ENCODE results near the gene VGF. TPM values are rescaled to one million over a fixed set of nuclear protein-coding genes. Genes with fewer than 3 reads are reported as not detected.
"Not testable (repeated sequence)": the region's sequence is repeated elsewhere in the genome, so short reads cannot be mapped to it uniquely, and the experiment has no call there.

The VGF gene
- polyA plus RNA-seq, 1 donor = 0.20 TPM

DNA sequence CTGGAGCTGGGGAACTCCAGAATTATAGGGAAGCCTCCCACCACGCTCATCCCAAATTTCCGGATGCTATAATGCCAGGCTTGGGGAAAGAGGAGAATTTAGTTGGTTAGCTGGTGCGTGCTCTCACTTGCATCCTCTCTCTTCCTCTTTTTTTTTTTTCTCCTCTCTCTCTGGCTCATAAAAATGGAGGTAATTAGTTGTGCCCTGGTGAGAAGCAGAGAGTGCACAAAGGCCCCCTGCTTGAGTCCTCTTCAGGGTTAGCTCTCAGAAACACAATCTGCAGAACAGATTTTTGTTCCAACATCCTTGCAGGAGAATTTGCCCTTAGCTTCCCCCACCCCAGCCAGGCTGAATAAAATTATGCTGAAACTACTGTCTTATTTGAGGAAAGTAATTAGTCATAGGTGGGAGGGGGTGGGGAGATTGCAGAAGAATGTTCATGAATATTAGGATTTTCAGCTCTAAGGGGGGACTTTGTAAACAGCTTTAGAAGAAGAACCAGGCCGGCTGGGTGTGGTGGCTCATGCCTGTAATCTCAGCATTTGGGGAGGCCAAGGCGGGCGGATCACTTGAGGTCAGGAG, 30.9 kb downstream of the VGF start:
- no peak for DNase-seq

DNA sequence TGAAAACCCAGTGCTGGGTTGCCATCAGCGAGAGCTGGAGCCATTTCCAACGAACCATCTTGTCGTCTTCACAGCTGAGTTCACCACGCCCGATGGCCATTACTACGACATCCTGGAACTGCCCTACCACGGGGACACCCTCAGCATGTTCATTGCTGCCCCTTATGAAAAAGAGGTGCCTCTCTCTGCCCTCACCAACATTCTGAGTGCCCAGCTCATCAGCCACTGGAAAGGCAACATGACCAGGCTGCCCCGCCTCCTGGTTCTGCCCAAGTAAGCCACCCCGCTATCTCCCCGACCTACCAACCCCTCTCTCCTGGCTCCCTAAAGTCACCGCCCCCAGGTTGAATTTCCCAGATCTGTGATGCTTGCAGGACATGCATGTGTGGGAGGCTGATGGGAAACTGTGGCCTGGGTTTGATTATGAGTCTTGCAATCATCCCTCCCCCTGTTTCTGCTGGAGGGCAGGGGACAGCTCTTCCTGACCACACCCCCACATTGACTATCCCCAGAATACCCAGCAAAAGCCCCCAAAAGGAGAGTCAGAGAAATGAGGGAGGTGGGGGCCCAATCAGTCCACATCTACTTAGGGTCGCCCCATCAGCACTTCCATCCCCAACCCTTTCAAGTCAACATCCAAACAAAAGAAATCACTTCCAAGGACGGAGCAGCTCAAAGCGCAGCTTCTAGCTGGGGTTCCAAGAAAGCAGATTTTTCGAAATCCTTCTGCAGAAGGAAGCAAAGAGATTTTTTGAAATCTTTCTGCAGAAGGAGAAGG, 31.6 kb downstream of the VGF start:
- DNase-seq = no peak

DNA sequence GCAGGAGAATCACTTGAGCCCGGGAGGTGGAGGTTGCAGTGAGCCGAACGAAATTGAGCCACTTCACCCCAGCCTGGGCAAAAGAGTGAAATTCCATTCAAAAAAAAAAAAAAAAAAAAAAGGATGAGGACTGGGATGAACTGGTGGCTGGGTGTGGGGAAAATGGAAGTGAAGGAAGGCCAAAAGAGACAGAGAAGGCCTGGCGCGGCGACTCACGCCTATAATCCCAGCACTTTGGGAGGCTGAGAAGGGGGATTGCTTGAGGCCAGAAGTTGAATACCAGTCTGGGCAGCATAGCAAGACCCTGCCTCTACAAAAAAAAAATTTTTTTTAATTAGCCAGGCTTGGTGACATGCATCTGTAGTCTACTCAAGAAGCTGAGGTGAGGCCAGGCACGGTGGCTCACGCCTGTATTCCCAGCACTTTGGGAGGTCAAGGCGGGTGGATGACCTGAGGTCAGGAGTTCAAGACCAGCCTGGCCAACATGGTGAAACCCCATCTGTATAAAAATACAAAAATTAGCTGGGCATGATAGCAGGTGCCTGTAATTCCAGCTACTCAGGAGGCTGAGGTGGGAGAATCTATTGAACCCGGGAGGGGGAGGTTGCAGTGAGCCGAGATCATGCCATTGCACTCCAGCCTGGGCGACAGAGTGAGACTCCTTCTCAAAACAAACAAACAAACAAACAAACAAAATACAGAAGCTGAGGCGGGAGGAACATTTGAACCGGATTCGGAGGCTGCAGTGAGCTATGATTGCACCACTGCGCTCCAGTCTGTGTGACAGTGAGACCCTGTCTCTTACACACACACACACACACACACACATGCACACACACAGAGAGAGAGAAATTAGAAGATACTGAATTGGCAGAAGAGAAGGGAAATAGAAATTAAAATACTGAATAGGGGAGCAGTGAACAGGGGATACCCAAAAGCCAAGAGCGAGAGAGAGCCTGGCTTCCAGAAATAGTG, 32.5 kb downstream of the VGF start:
- not testable (repeated sequence) for DNase-seq

DNA sequence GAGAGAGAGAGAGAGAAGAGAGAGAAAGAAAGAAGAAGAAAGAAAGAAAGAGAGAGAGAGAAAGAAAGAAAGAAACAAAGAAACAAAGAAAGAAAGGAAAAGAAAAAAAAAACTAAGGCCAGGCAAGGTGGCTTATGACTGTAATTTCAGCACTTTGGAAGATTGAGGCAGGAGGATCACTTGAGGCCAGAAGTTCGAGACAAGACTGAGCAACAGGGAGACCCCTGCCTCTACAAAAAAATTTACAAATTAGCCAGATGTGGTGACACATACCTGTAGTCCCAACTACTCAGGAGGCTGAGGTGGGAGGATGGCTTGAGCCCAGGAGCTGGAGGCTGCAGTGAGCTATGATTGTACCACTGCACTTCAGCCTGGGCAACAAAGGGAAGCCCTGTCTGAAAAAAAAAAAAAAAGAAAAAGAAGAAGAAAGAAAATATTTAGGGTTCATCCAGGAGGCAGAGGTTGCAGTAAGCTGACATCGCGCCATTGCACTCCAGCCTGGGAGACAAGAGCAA, 35.7 kb downstream of the VGF start:
- DNase-seq = no peak

DNA sequence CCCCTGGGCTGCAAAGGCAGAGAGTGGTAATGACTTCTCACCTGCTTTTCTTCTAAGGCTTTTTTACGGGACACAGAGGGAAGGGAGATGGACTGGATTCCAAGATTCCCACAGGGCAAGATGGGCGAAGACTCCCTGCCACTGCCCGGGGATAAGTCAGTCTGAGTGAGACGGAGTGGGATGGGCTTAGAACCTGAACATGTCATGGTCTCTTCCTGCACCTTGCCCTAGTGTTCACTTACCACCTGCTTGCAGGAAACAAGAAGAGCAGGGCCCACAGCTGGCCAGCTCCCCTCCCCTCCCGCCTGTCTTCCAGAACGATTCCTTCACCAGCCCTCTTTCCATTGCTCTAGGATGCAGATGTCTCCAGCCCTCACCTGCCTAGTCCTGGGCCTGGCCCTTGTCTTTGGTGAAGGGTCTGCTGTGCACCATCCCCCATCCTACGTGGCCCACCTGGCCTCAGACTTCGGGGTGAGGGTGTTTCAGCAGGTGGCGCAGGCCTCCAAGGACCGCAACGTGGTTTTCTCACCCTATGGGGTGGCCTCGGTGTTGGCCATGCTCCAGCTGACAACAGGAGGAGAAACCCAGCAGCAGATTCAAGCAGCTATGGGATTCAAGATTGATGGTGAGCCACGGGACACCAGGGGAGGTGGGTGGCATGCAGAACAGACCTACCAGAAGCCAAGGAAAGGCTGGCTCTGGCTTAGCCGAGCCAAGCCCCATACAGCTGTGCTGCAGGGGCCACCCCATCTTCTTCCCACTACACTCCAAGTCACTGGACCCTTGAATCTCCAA, 37.1 kb downstream of the VGF start:
- DNase-seq = no peak

DNA sequence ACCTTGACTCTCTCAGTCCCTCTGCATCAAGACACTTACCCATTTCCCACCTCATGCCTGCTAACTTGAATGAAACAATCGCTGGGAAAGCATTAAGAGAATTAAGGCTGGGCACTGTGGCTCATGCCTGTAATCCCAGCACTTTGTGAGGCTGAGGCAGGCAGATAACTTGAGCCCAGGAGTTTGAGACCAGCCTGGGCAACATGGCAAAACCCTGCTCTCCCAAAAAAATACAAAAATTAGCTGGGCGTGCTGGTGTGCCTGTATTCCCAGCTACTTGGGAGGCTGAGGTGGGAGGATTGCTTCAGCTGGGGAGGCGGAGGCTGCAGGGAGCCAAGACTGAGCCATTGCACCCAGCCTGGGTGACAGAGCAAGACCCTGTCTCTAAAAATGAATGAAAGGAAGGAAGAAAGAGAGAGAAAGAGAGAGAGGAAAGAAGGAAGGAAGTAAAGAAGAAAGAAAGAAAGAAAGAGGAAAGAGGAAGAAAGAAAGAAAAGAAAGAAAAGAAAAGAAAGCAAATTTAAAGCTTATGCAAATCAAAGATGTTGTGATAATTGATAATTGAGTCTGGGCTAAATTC, 37.8 kb downstream of the VGF start:
- no peak for DNase-seq

DNA sequence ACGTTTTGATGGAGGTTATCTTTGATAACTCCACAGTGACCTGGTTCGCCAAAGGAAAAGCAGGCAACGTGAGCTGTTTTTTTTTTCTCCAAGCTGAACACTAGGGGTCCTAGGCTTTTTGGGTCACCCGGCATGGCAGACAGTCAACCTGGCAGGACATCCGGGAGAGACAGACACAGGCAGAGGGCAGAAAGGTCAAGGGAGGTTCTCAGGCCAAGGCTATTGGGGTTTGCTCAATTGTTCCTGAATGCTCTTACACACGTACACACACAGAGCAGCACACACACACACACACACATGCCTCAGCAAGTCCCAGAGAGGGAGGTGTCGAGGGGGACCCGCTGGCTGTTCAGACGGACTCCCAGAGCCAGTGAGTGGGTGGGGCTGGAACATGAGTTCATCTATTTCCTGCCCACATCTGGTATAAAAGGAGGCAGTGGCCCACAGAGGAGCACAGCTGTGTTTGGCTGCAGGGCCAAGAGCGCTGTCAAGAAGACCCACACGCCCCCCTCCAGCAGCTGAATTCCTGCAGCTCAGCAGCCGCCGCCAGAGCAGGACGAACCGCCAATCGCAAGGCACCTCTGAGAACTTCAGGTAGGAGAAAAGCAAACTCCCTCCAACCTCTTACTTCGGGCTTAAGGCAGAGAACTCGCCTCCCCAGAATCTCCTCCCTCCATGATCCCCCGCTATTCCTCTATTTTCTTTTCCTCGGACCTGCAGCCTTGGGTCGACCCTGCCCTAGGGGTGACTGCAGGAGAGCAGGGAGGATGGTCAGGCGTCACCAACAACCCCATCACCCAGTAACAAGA, 38.5 kb downstream of the VGF start, which contains the start of gene SERPINE1:
Gene SERPINE1, plus strand, starts transcription at position 454 of the 809 bp plus-strand sequence. CDS start 1,290 bp downstream, outside the sequence.
- peak; percentile 91 for DNase-seq

DNA sequence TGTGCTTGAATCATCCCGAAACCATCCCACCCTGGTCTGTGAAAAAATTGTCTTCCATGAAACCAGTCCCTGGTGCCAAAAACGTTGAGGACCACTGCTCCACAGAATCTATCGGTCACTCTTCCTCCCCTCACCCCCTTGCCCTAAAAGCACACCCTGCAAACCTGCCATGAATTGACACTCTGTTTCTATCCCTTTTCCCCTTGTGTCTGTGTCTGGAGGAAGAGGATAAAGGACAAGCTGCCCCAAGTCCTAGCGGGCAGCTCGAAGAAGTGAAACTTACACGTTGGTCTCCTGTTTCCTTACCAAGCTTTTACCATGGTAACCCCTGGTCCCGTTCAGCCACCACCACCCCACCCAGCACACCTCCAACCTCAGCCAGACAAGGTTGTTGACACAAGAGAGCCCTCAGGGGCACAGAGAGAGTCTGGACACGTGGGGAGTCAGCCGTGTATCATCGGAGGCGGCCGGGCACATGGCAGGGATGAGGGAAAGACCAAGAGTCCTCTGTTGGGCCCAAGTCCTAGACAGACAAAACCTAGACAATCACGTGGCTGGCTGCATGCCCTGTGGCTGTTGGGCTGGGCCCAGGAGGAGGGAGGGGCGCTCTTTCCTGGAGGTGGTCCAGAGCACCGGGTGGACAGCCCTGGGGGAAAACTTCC, 39.2 kb downstream of the VGF start:
- no peak for DNase-seq

DNA sequence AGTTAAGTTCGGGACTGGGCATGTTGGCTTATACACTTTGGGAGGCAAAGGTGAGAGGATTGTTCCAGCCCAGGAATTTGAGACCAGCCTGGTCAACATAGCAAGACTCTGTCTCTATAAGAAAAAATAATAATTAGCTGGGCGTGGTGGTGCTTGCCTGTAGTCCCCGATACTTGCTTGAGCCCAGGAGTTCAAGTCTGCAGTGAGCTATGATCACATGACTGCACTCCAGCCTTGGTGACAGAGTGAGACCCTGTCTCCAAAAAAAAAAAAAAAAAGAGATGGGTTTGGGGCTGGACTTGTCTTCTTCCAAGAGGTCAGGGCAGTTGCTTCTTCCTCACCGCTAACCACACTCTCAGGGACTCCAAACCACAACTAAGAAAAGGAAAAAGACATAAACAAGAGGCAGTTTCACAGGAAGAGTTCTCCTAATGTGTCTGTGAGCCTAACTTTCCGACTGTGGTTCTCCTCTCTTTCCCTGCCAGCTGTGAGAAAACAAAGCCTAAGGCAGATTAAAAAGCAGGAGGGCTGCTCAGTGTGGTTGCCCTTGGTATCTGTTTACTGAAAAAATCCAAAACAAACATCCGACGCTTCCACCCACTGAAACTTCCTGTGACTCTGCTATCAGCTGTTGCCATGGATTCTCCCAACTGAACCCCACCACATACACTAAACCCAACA, 40.9 kb downstream of the VGF start:
- no peak for DNase-seq

DNA sequence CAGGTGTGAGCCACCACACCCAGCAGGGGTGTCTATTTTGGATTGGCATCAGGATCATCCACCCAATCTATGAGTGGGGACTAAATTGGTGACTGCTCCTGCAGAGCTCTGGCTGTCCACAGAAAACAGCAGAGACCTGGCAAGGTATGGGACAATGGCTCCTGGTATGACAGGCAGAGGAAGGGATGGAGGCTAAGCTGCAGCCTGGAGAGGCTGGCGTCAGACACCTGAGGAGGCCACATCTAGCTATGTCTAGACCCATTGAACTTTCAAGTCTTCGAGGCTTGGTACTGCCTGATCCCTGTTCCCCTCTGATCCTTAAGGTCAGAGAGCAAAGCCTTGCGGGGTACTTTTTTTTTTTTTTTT, 41.7 kb downstream of the VGF start:
- no peak for DNase-seq

DNA sequence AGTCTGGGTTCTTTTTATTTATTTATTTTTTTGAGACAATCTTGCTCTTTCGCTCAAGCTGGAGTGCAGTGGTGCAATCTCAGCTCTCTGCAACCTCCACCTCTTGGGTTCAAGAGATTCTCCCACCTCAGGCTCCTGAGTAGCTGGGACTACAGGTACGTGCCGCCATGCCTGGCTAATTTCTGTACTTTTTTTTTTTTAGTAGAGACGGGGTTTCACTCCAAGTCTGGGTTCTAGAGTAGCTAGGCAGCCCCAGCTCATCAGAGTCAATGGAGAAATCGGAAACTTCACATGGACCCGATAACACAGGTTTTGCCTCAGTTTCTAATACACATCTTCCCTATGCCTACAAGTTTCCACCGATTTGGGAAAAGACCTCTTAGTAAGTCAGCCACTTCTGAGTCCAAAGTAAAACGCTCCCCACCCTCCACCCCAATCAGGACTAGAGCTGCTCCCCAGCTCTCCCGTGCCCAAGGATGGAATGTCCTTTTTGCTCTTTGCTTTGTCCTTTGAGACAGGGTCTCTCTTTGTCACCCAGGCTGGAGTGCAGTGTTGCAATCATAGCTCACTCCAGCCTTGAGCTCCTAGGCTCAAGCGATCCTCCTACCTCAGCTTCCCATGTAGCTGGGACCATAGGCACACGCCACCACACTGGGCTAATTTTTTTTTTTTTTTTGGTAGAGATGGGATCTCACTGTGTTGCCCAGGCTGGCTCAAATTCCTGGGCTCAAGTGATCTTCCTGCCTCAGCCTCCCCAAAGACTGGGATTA, 42.3 kb downstream of the VGF start:
- no peak for DNase-seq

DNA sequence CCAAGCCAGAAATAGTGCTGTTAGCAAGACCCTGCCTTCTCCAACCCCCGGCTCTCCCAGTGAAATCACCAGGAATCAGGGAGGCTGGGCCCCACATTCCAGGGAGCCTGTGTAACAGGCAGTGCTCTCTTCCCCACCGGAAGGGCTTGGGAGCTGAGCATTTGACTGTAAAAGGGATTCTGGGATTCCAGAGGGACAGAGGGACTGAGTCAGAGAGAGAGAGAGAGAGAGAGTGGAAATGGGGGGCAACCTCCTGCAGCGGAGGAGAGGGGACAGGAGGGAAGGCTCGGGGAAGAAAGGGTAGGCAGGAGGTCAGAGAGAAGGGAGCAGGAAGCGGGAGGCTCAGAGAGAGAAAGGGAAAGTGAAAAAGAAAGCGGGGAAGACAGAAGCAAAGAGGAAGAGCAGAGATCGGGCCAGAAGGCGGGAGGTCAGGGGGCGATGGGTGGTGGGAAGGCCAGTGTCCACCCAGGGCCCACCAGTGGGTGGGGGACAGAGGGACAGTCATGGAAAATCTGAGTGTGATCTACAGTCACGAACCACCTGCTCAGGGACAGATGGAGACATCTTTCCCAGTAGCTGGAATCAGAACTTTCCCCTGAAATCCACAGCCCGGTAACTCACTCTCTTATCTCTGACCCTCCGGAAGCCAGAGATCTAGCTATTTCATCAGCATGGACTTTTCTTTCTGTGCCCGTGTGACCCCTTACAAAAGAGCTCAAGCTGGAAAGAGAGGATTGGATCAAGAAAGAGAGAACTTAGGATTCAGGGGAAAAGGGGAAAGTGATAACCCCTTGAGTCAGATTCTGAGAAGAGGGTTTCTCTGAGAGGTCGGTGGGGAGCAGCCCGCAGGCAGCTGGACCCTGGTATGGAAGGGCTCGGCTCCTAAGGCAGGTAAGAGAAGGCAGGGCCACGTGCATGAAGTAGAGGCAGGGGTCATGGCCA, 43.1 kb downstream of the VGF start:
- peak; percentile 88 for DNase-seq

DNA sequence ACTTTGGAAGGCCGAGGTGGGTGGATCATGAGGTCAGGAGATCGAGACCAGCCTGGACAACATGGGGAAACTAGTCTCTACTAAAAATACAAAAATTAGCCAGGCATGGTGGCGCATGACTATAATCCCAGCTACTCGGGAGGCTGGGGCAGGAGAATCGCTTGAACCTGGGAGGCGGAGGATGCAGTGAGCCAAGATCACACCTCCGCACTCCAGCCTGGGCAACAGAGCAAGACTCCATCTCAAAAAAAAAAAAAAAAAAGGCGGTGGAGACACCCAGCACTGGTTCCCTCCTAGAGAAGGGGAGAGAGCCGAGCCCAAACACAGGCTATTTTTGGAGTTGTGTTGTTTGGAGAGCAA, 43.8 kb downstream of the VGF start:
- not testable (repeated sequence) for DNase-seq

DNA sequence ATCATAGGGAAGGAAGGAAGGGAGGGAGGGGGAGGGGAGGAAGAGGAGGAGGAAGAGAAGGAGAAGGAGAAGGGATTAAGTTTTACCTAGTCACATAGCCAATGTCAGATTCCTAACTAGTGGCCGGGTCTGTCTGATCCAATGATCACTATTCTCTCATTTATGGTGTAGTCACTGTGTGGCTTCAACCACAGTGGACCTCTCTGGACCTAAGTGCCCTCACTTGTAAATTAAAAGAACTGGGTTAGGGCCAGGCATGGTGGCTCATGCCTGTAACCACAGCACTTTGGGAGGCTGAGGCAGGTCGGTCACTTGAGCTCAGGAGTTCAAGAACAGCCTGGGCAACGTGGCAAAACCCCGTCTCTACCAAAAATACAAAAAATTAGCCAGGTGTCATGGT, 45.1 kb downstream of the VGF start:
- DNase-seq = no peak

DNA sequence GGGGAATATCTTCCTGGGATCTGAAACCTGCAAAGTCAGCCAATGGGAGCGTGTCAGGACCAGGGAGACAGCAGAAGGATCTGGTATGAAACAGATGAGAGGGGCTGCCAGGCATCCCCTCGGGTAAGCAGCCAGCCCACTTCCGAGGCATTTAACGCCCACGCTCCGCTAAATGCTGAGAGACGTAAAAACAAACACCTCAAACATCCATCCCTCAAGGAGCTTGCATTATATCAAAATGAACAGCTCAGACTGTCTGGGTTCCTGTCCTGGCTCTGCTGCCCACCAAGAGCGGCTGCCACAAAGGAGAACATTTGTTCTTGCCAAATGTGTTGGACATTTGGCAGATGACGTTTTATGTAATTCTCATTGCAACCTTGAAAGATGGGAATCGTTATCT, 45.5 kb downstream of the VGF start:
- no peak for DNase-seq

DNA sequence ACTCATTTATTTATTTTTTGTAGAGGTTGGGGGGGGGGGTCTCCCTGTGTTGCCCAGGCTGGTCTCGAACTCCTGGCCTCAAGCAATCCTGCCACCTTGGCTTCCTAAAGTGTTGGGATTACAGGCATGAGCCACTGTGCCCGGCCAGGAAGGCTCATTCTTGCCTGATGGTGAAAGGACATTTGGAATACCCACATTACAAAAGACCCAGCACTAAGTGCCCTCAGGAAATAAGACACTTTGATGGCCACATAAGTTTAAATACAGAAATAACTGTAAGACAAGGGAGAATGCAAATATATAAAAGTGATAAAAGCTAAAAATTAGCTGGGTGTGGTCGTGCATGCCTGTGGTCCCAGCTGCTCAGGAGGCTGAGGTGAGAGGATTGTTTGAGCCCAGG, 46.5 kb downstream of the VGF start:
- DNase-seq = no peak

DNA sequence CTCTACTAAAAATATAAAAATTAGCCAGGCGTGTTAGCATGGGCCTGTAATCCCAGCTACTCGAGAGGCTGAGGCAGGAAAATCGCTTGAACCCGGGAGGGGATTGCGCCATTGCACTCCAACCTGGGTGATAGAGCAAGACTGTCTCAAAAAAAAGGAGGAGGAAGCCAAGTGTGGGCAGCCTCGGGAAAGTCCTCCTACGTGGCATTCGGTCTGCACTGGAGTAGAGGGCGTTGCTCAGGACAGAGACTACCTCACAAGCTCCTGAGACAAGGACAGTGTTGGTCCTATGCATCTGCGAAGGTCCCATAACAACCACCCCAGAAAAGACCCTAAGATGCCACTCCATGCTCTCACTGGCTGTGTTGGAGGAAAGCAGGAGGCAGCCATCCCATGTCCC, 48.5 kb downstream of the VGF start:
- DNase-seq = no peak
